Transverse colon (tissue), 4 donors: Measurements from ENCODE around the gene MRC1. TPM values are rescaled to one million over a fixed set of nuclear protein-coding genes. Genes with fewer than 3 reads are reported as not detected.

Source experiments
- DNase-seq: peaks from one replicate; pipeline ENCODE4 v3.0.0-alpha.2; 2019
- H3K27ac ChIP-seq, 4 donors: fragments of 200-600 bp; sonication (generic); 2 replicates each; pipeline ENCODE4 v1.5.1; 2016 to 2018; ENCODE audit warnings: inconsistent platforms in 4 of 4
- H3K27me3 ChIP-seq: fragments of 200-600 bp; sonication (generic); 2 replicates; pipeline ENCODE4 v1.5.1; 2017; ENCODE audit warnings: inconsistent platforms
- H3K36me3 ChIP-seq, 4 donors: fragments of 200-600 bp; sonication (generic); 2 replicates each; pipeline ENCODE4 v1.5.1; 2017 to 2019; ENCODE audit warnings: inconsistent platforms in 4 of 4
- H3K4me1 ChIP-seq, 4 donors: fragments of 200-600 bp; sonication (generic); 2 replicates each; pipeline ENCODE4 v1.5.1; 2017 to 2020; ENCODE audit warnings: inconsistent platforms in 4 of 4
- H3K4me3 ChIP-seq, 4 donors: fragments of 200-600 bp; sonication (generic); 1 replicate in 1 of 4; 2 replicates in 3 of 4; pipeline versions ENCODE4 v1.5.1 to v1.6.1; 2017 to 2019; ENCODE audit warnings: inconsistent platforms in 4 of 4
- H3K9me3 ChIP-seq, 2 donors: fragments of 200-600 bp; sonication (generic); 2 replicates each; pipeline ENCODE4 v1.5.1; 2017 to 2019; ENCODE audit warnings: inconsistent platforms in 2 of 2
- EP300 ChIP-seq: sonication (generic); formaldehyde crosslinking; IDR thresholded peaks from one replicate; pipeline ENCODE4 v1.6.1; 2017; ENCODE audit warnings: antibody characterized with exemption, low read depth
- POLR2A ChIP-seq: fragments of 450-650 bp; IDR thresholded peaks from one replicate; pipeline ENCODE4 v1.6.1; 2016; ENCODE audit warnings: antibody characterized with exemption, mild to moderate bottlenecking, moderate library complexity
- POLR2AphosphoS5 ChIP-seq, 3 donors: sonication (generic); formaldehyde crosslinking; IDR thresholded peaks; one replicate each; pipeline ENCODE4 v1.6.1; 2016; ENCODE audit warnings: antibody characterized with exemption in 3 of 3
- WGBS, 2 donors: methylation state at CpG; one replicate each; pipeline ENCODE4 v1.1.5; 2018; ENCODE audit warnings: low coverage in 1 of 2; 5-methylcytosine and 5-hydroxymethylcytosine counted together
- in situ Hi-C, 4 donors: fragments of 200-750 bp; cut with MboI; loops; one replicate each; pipeline versions ENCODE4 v1.15.0 to v1.15.1; 2017; ENCODE audit warnings: low sequenced_read_pairs in 3 of 4, low pct_ligation_motif_present in 1 of 4, low pct_unique_long_range_greater_than_20kb in 1 of 4
- intact Hi-C: fragments of 100-400 bp; cut with DNase I; formaldehyde crosslinking; loops from one replicate; pipeline ENCODE4 v1.15.1; 2023; ENCODE audit warnings: low total_unique reads
- total RNA-seq, 4 donors: library from RNA; depleted of rRNA; stranded (reverse); fragments of >200 nt; gene quantifications; one replicate each; pipeline ENCODE4 v1.1.0, GENCODE V29; 2016
- TF ChIP-seq, protein P1 (sequence below), 5 experiments: fragments of 200-600 bp in 3 of 5; fragments of 450-650 bp in 2 of 5; sonication (generic) in 3 of 5; IDR thresholded peaks; 1 replicate in 2 of 5; 2 replicates in 3 of 5; pipeline ENCODE4 v1.5.1; 2016 to 2017; ENCODE audit warnings: antibody characterized with exemption in 5 of 5, inconsistent platforms in 3 of 5, mild to moderate bottlenecking in 2 of 5, moderate library complexity in 1 of 5

Gene MRC1
- total RNA-seq, 4 donors from 2014 or later, result 2.8 to 22.1 (median 15.2) TPM

DNA sequence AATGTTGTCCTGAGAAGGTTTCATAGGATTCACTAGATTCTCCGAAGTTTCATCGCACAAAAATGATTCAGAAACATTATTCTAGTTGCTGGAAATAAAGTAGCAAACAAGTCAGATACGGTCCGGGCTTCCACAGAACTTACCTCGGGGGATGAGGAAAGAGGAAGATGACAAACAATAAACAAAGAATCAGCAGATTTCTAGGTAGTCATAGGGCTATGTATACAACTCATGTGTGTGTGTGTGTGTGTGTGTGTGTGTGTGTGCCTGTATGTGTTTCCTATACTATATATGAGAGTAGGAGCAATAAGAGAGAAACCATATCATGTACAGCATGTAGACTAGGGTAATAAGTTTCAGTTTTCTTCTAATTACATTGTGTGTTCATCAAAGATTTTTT lies 40.7 kb upstream of the MRC1 start:
- intact Hi-C loops (no loop called here), in situ Hi-C loops (no loop called here)
- DNase-seq, result no peak
- Histone ChIP-seq H3K27me3 (no peaks in the 10 kb centered on the region), H3K4me1 (no peaks in the 10 kb centered on the region), H3K4me3 (no peak overlapping the region), H3K36me3 (no peaks in the 10 kb centered on the region), H3K9me3 (no peaks in the 10 kb centered on the region), H3K27ac (no peak overlapping the region)
- 89 to 92% methylated on average over 5 of the region's 5 CpGs for WGBS, 2 donors
- TF ChIP-seq, protein P1, sequence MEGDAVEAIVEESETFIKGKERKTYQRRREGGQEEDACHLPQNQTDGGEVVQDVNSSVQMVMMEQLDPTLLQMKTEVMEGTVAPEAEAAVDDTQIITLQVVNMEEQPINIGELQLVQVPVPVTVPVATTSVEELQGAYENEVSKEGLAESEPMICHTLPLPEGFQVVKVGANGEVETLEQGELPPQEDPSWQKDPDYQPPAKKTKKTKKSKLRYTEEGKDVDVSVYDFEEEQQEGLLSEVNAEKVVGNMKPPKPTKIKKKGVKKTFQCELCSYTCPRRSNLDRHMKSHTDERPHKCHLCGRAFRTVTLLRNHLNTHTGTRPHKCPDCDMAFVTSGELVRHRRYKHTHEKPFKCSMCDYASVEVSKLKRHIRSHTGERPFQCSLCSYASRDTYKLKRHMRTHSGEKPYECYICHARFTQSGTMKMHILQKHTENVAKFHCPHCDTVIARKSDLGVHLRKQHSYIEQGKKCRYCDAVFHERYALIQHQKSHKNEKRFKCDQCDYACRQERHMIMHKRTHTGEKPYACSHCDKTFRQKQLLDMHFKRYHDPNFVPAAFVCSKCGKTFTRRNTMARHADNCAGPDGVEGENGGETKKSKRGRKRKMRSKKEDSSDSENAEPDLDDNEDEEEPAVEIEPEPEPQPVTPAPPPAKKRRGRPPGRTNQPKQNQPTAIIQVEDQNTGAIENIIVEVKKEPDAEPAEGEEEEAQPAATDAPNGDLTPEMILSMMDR (IDR thresholded peaks at IDR 0.05), result no peak
- TF ChIP-seq POLR2AphosphoS5 (IDR thresholded peaks at IDR 0.05), result no peak
- no peak for TF ChIP-seq EP300
- TF ChIP-seq POLR2A, result no peak

GRCh38 chr10:17768957-17769356 lies 40.2 kb upstream of the MRC1 start:
- intact Hi-C loops (no loop called here), in situ Hi-C loops (no loop called here)
- 70 to 80% methylated on average over 5 of the region's 5 CpGs for WGBS, 2 donors
- no peaks in the 10 kb centered on the region for H3K36me3 ChIP-seq
- no peaks in the 10 kb centered on the region for H3K4me1 ChIP-seq
- H3K27me3 ChIP-seq, result no peaks in the 10 kb centered on the region
- no peaks in the 10 kb centered on the region for H3K9me3 ChIP-seq
- DNase-seq, result no peak
- H3K27ac ChIP-seq, result no peak overlapping the region
- no peak overlapping the region for H3K4me3 ChIP-seq
- TF ChIP-seq POLR2AphosphoS5 (IDR thresholded peaks at IDR 0.05), result no peak
- TF ChIP-seq, protein P1 (IDR thresholded peaks at IDR 0.05), result no peak
- no peak for TF ChIP-seq POLR2A
- no peak for TF ChIP-seq EP300

DNA sequence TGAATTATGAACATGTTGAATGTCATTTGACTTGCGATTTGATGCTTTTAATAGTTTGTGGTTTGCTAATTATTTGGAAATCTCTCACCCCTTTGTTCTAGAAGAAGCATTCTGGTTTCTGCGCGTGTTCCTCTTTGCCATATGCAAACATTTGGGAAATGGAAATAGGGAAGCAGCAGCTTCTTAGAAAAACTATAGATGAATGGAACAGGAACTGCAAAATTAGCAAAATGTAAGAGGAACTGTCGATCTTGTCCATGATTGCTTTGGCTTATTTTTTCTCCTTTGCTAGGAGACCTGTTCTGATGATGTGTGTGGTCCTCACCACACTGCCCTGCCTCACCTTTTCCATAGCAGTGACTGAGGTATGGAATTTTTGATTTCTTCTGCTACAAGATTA lies 38.1 kb upstream of the MRC1 start:
- no peak for TF ChIP-seq POLR2A
- TF ChIP-seq, protein P1 (IDR thresholded peaks at IDR 0.05), result no peak
- no peaks in the 10 kb centered on the region for H3K36me3 ChIP-seq
- no peaks in the 10 kb centered on the region for H3K9me3 ChIP-seq
- 77 to 79% methylated on average over 4 of the region's 4 CpGs for WGBS, 2 donors
- no peak overlapping the region for H3K4me3 ChIP-seq
- no peaks in the 10 kb centered on the region for H3K27me3 ChIP-seq
- no peaks in the 10 kb centered on the region for H3K4me1 ChIP-seq
- H3K27ac ChIP-seq, result no peak overlapping the region
- DNase-seq, result no peak
- in situ Hi-C loops, result no loop called here
- intact Hi-C loops, result no loop called here

- in situ Hi-C loops, result no loop called here
- intact Hi-C loops, result no loop called here
- WGBS, 2 donors, result 64 to 67% methylated on average over 1 to 4 of the region's 4 CpGs
Measured at GRCh38 chr10:17779784-17780183, 29.4 kb upstream of the MRC1 start.

More at GRCh38 chr10:17779784-17780183, 29.4 kb upstream of the MRC1 start:
- H3K27me3 ChIP-seq, result no peaks in the 10 kb centered on the region
- no peaks in the 10 kb centered on the region for H3K9me3 ChIP-seq
- DNase-seq, result no peak
- no peak for TF ChIP-seq EP300
- TF ChIP-seq, protein P1 (IDR thresholded peaks at IDR 0.05), result no peak
- TF ChIP-seq POLR2A, result no peak
- TF ChIP-seq POLR2AphosphoS5 (IDR thresholded peaks at IDR 0.05), result no peak
- peaks cover 0 to 11% (median 5%) of the 10 kb centered on the region in 4 donors for H3K4me1 ChIP-seq
- no peak overlapping the region for H3K27ac ChIP-seq
- no peak overlapping the region for H3K4me3 ChIP-seq
- H3K36me3 ChIP-seq, result no peaks in the 10 kb centered on the region
